ENCODE results near the gene KIRREL3. TPM values are rescaled to one million over a fixed set of nuclear protein-coding genes. Genes with fewer than 3 reads are reported as not detected.

The KIRREL3 gene
- total and polyA plus RNA-seq, 3 donors from 2014 or later: 1.0 to 1.1 (median 1.1) TPM

DNA sequence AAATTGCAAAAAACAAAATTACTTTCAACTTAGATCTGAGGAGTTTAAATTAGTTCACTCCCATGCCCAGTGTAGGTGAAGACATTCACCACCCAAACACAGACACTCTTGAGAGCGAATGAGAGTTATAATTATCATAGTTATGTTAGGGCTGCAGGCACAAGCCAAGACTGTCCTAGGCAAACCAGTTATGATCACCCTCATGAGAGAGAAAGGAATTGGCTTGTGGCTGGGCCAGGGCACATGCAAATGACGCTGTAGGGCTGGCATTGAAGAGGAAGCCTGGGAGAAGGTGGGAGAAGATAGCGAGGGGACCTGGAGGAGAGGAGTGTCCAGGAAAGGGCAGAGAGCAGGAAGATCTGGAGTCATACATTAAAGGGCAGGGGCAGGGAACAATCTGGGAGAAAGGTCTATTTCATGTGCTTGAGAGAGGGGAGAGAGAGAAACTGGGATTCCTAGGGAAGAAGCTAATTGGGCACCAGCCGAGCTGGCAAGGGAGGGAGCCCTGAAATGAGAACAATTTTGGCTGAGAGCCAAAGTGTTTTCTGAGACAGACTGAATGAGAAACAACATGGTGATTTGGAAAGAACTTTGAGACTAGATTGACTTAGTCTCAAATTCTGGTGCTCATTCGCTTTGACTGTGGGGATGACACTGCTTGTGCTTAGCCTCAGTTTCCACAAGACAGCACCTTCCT lies 279.9 kb downstream of the KIRREL3 start:
- H3K36me3 ChIP-seq (ENCODE audit: low read depth, missing control alignments): no peaks in the 10 kb centered on the region
- DNase-seq: no peak
- intact Hi-C loops (cut with DNase I; ENCODE audit: low total_unique reads): no loop called here
- no peaks in the 10 kb centered on the region for H3K9me3 ChIP-seq
- no peak overlapping the region for H3K27ac ChIP-seq
- TF ChIP-seq, protein P1, sequence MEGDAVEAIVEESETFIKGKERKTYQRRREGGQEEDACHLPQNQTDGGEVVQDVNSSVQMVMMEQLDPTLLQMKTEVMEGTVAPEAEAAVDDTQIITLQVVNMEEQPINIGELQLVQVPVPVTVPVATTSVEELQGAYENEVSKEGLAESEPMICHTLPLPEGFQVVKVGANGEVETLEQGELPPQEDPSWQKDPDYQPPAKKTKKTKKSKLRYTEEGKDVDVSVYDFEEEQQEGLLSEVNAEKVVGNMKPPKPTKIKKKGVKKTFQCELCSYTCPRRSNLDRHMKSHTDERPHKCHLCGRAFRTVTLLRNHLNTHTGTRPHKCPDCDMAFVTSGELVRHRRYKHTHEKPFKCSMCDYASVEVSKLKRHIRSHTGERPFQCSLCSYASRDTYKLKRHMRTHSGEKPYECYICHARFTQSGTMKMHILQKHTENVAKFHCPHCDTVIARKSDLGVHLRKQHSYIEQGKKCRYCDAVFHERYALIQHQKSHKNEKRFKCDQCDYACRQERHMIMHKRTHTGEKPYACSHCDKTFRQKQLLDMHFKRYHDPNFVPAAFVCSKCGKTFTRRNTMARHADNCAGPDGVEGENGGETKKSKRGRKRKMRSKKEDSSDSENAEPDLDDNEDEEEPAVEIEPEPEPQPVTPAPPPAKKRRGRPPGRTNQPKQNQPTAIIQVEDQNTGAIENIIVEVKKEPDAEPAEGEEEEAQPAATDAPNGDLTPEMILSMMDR (IDR thresholded peaks at IDR 0.05): no peak
- no peak for TF ChIP-seq POLR2A (IDR thresholded peaks at IDR 0.05)
- no peaks in the 10 kb centered on the region for H3K4me1 ChIP-seq
- 71 to 81% methylated on average over 5 of the region's 5 CpGs for WGBS, 2 donors
- H3K27me3 ChIP-seq: no peaks in the 10 kb centered on the region
- no peak overlapping the region for H3K4me3 ChIP-seq

- H3K9me3 ChIP-seq: no peaks in the 10 kb centered on the region
- H3K4me3 ChIP-seq: no peak overlapping the region
- H3K4me1 ChIP-seq: no peaks in the 10 kb centered on the region
- TF ChIP-seq POLR2A (IDR thresholded peaks at IDR 0.05): no peak
- TF ChIP-seq, protein P1 (IDR thresholded peaks at IDR 0.05): no peak
- intact Hi-C loops (cut with DNase I; ENCODE audit: low total_unique reads): no loop called here
- H3K27ac ChIP-seq: no peak overlapping the region
- H3K27me3 ChIP-seq: no peaks in the 10 kb centered on the region
- WGBS, 2 donors: 98 to 100% methylated on average over 3 of the region's 3 CpGs
- no peak for DNase-seq
- H3K36me3 ChIP-seq (ENCODE audit: low read depth, missing control alignments): no peaks in the 10 kb centered on the region
Observed at GRCh38 chr11:126719740-126720139, 280.8 kb downstream of the KIRREL3 start.

DNA sequence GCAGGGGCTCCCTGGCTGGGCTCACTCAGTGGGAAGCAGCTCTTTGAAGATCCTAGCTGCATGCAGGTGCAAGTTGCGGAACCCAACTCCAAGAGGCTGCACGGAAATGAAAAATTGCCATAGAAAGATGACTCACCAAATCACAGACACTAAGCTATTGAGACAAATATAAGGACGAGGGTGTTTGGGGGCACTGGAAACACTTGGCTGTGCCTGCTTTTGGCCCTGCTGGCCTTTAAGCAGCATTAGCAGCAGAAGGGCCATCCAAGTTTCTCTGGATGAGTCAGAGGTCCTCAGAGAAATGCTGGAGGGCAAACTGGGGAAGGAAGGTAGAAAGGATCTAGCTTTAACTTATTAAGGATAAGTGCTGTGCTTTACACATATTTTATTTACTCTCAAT lies 282.3 kb downstream of the KIRREL3 start:
- Histone ChIP-seq H3K9me3 (no peaks in the 10 kb centered on the region), H3K36me3 (ENCODE audit: low read depth, missing control alignments) (no peaks in the 10 kb centered on the region), H3K27ac (no peak overlapping the region), H3K4me3 (no peak overlapping the region), H3K4me1 (no peaks in the 10 kb centered on the region), H3K27me3 (no peaks in the 10 kb centered on the region)
- no peak for TF ChIP-seq POLR2A (IDR thresholded peaks at IDR 0.05)
- TF ChIP-seq, protein P1 (IDR thresholded peaks at IDR 0.05): no peak
- no peak for DNase-seq
- intact Hi-C loops (cut with DNase I; ENCODE audit: low total_unique reads): no loop called here
- 74 to 87% methylated on average over 3 of the region's 3 CpGs for WGBS, 2 donors

- H3K4me3 ChIP-seq: no peak overlapping the region
- no peak for TF ChIP-seq POLR2A (IDR thresholded peaks at IDR 0.05)
- TF ChIP-seq, protein P1 (IDR thresholded peaks at IDR 0.05): peak in 2 of 3 experiments; percentile 42 to 60
- H3K27ac ChIP-seq: no peak overlapping the region
- H3K9me3 ChIP-seq: no peaks in the 10 kb centered on the region
- no peaks in the 10 kb centered on the region for H3K27me3 ChIP-seq
- intact Hi-C loops (cut with DNase I; ENCODE audit: low total_unique reads): no loop called here
- no peaks in the 10 kb centered on the region for H3K36me3 ChIP-seq (ENCODE audit: low read depth, missing control alignments)
- DNase-seq: peak; percentile 73
- 66 to 77% methylated on average over 4 of the region's 4 CpGs for WGBS, 2 donors
- no peaks in the 10 kb centered on the region for H3K4me1 ChIP-seq
Observed at GRCh38 chr11:126716456-126717083, 284.0 kb downstream of the KIRREL3 start.

Measured in testis (tissue), 3 donors.